Fibroblast of pulmonary artery (primary cell): Measurements from ENCODE around the gene HERC6.

Experiments
- DNase-seq: peaks from one replicate; pipeline ENCODE4 v3.0.0-alpha.2; 2010; ENCODE audit warnings: low read depth
- H3K4me3 ChIP-seq: replicated peaks from 2 replicates; pipeline ENCODE4 v1.5.1; 2011; ENCODE audit warnings: low read depth, mild to moderate bottlenecking, control low read depth, low read length, moderate library complexity
- CTCF ChIP-seq: IDR thresholded peaks from 2 replicates; pipeline ENCODE4 v1.5.1; 2011; ENCODE audit warnings: mild to moderate bottlenecking, control low read depth, low read length, inconsistent platforms; ENCODE audit errors: missing control alignments

The HERC6 gene

GRCh38 chr4:88457307-88458103, 78.9 kb downstream of the HERC6 start:
- DNase-seq = peak; percentile 8
- TF ChIP-seq CTCF = no peak
- H3K4me3 ChIP-seq = peak overlapping the region; percentile 64

GRCh38 chr4:88458104-88458740, 79.6 kb downstream of the HERC6 start:
- H3K4me3 ChIP-seq = no peak overlapping the region
- no peak for TF ChIP-seq CTCF
- DNase-seq = no peak

- TF ChIP-seq CTCF = no peak
- H3K4me3 ChIP-seq = no peak overlapping the region
- DNase-seq = no peak
Observed at GRCh38 chr4:88465653-88466192, 87.1 kb downstream of the HERC6 start.

GRCh38 chr4:88467392-88467791, 88.7 kb downstream of the HERC6 start:
- TF ChIP-seq CTCF = no peak
- no peak for DNase-seq
- no peak overlapping the region for H3K4me3 ChIP-seq

GRCh38 chr4:88477229-88477860, 98.7 kb downstream of the HERC6 start:
- no peak for TF ChIP-seq CTCF
- H3K4me3 ChIP-seq = no peak overlapping the region
- DNase-seq = no peak

GRCh38 chr4:88478247-88478646, 99.6 kb downstream of the HERC6 start:
- DNase-seq = no peak
- no peak for TF ChIP-seq CTCF
- no peak overlapping the region for H3K4me3 ChIP-seq
